Measurements from ENCODE around the gene C3orf33. TPM values are rescaled to one million over a fixed set of nuclear protein-coding genes. Genes with fewer than 3 reads are reported as not detected.
"Not testable (repeated sequence)": the region's sequence is repeated elsewhere in the genome, so short reads cannot be mapped to it uniquely, and the experiment has no call there.

C3orf33 gene
- polyA plus RNA-seq, 1 experiment, result 2.0 TPM

DNA sequence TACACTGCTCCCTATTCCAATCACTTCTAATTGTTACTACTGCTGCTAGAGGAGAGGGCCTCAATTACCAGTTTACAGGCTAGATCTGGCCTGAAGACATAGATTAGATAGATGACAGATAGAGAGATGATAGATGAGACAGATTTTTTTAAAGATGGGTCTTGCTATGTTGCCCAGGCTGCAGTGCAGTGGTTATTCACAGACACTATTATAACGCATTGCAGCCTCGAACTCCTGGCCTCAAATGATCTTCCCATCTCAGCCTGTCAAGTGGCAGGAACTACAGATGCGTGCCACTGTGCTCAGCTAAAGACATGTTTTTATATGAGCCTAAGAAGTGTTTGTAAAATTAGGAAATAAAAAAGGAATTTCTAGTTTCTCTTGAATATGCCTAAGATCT lies 41.9 kb upstream of the C3orf33 start:
- Histone ChIP-seq H3K36me3 (ENCODE audit: control insufficient read depth, insufficient read depth, low read length) (no peaks in the 10 kb centered on the region), H3K4me3 (ENCODE audit: low read depth, low read length) (no peak overlapping the region), H3K27me3 (ENCODE audit: control insufficient read depth, insufficient read depth, low read length) (no peaks in the 10 kb centered on the region)
- no peak for DNase-seq (ENCODE audit: low read depth)
- CTCF ChIA-PET, result interaction anchor here (0.9 kb wide), 1 partner anchor 42 kb away, joined by 3 read pairs; the partner anchor contains the start of gene C3orf33
- TF ChIP-seq, protein P1, sequence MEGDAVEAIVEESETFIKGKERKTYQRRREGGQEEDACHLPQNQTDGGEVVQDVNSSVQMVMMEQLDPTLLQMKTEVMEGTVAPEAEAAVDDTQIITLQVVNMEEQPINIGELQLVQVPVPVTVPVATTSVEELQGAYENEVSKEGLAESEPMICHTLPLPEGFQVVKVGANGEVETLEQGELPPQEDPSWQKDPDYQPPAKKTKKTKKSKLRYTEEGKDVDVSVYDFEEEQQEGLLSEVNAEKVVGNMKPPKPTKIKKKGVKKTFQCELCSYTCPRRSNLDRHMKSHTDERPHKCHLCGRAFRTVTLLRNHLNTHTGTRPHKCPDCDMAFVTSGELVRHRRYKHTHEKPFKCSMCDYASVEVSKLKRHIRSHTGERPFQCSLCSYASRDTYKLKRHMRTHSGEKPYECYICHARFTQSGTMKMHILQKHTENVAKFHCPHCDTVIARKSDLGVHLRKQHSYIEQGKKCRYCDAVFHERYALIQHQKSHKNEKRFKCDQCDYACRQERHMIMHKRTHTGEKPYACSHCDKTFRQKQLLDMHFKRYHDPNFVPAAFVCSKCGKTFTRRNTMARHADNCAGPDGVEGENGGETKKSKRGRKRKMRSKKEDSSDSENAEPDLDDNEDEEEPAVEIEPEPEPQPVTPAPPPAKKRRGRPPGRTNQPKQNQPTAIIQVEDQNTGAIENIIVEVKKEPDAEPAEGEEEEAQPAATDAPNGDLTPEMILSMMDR (IDR thresholded peaks at IDR 0.05; ENCODE audit: insufficient read depth, low read depth, low read length), result no peak
- POLR2A ChIA-PET, result no interaction called here

- H3K36me3 ChIP-seq (ENCODE audit: control insufficient read depth, insufficient read depth, low read length), result no peaks in the 10 kb centered on the region
- no peak overlapping the region for H3K4me3 ChIP-seq (ENCODE audit: low read depth, low read length)
- ChIA-PET CTCF (interaction anchor here (2.3 kb wide), 1 partner anchor 40 kb away, joined by 5 read pairs; the partner anchor contains the start of gene C3orf33), POLR2A (no interaction called here)
- TF ChIP-seq, protein P1 (IDR thresholded peaks at IDR 0.05; ENCODE audit: insufficient read depth, low read depth, low read length), result no peak
- H3K27me3 ChIP-seq (ENCODE audit: control insufficient read depth, insufficient read depth, low read length), result no peaks in the 10 kb centered on the region
- DNase-seq (ENCODE audit: low read depth), result no peak
These were observed 40.0 kb upstream of the C3orf33 start for GRCh38 chr3:155846119-155846518.

GRCh38 chr3:155843569-155843968 lies 37.5 kb upstream of the C3orf33 start:
- no peak overlapping the region for H3K4me3 ChIP-seq (ENCODE audit: low read depth, low read length)
- CTCF ChIA-PET, result interaction anchor here (0.6 to 1.2 kb wide), 3 partner anchors 10 to 38 kb away, joined by 3 to 6 read pairs (median 3); partner anchors contain the start of gene C3orf33
- H3K27me3 ChIP-seq (ENCODE audit: control insufficient read depth, insufficient read depth, low read length), result no peaks in the 10 kb centered on the region
- no peaks in the 10 kb centered on the region for H3K36me3 ChIP-seq (ENCODE audit: control insufficient read depth, insufficient read depth, low read length)
- TF ChIP-seq, protein P1 (IDR thresholded peaks at IDR 0.05; ENCODE audit: insufficient read depth, low read depth, low read length), result no peak
- POLR2A ChIA-PET, result no interaction called here
- no peak for DNase-seq (ENCODE audit: low read depth)

GRCh38 chr3:155835341-155836071 lies 29.4 kb upstream of the C3orf33 start:
- ChIA-PET CTCF (interaction anchor here (1.2 kb wide), 1 partner anchor 30 kb away, joined by 4 read pairs; the partner anchor contains the start of gene C3orf33), POLR2A (no interaction called here)
- no peaks in the 10 kb centered on the region for H3K27me3 ChIP-seq (ENCODE audit: control insufficient read depth, insufficient read depth, low read length)
- no peak for DNase-seq (ENCODE audit: low read depth)
- TF ChIP-seq, protein P1 (IDR thresholded peaks at IDR 0.05; ENCODE audit: insufficient read depth, low read depth, low read length), result no peak
- no peaks in the 10 kb centered on the region; the same call in 1 of the 2 replicates for H3K36me3 ChIP-seq (ENCODE audit: control insufficient read depth, insufficient read depth, low read length)
- H3K4me3 ChIP-seq (ENCODE audit: low read depth, low read length), result no peak overlapping the region

DNA sequence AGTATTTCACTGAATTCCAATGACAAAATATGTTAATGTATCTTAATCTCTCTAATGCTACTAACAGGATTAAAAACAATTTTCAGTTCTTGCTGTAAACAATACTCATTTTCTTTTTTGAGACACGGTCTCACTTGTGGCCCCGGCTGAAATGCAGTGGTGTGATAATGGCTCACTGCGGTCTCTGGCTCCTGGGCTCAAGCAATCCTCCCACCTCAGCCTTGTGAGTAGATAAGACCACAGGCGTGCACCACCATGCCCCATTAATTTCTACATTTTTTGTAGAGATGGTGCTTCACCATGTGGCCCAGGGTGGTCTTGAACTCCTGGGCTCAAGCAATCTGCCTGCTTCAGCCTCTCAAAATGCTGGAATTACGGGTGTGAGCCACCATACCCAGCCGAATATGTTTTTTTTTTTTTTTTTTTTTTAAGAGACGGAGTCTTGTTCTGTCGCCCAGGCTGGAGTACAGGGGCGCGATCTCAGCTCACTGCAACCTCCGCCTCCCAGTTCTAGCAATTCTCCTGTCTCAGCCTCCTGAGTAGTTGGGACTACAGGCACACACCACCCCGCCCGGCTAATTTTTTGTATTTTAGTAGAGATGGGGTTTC lies 22.5 kb upstream of the C3orf33 start:
- DNase-seq (ENCODE audit: low read depth); POLR2A ChIA-PET; H3K36me3 ChIP-seq (ENCODE audit: control insufficient read depth, insufficient read depth, low read length); H3K27me3 ChIP-seq (ENCODE audit: control insufficient read depth, insufficient read depth, low read length); H3K4me3 ChIP-seq (ENCODE audit: low read depth, low read length): not testable (repeated sequence)
- CTCF ChIA-PET, result interaction anchor here (1.6 to 1.8 kb wide), 2 partner anchors 22 to 23 kb away, joined by 7 read pairs; partner anchors contain the start of gene C3orf33
